ENCODE data around the gene C2CD4D.

Gene C2CD4D

DNA sequence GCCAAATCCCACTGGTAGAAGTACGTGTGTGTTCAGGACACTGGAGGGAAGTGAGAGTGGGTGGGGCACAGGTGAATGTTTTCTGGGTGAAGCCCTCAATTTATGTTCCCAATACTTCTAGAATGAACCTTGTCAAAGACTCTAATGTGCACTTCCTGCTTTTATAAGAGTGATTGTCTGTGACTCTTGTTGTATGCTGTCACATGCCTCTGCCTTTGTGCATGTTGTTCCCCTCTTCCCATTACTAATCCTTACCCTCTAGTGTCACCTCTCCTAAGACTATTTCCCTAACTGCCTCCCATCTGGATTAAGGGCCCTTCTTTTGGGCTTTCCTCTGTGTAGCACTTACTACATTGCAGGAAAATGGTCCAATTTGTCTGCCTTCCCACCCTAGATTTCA, 31.9 kb downstream of the C2CD4D start:
- Histone ChIP-seq H3K4me3 (ENCODE audit: low read depth, low read length) (no peak overlapping the region), H3K9me3 (ENCODE audit: control insufficient read depth, insufficient read depth, low read depth, low read length) (no peaks in the 10 kb centered on the region), H3K36me3 (ENCODE audit: control insufficient read depth in 2 of 2, insufficient read depth in 1 of 2, low read length in 2 of 2) (no peaks in the 10 kb centered on the region), H3K27ac (ENCODE audit: extremely low read depth, low read depth, low read length) (no peak overlapping the region), H3K4me1 (ENCODE audit: control insufficient read depth, insufficient read depth, low read length) (no peaks in the 10 kb centered on the region)
- ChIA-PET CTCF (interaction anchor here (0.9 to 1.6 kb wide), 2 partner anchors 36 to 73 kb away, joined by 3 read pairs; no protein-coding TSS in a partner anchor), POLR2A (no interaction called here)
- no peak for TF ChIP-seq ZNF404 (tag by site-specific recombination; IDR thresholded peaks at IDR 0.05)
- no peak for TF ChIP-seq ZNF707 (tag by site-specific recombination; IDR thresholded peaks at IDR 0.05)
- TF ChIP-seq ZNF701 (tag by site-specific recombination; IDR thresholded peaks at IDR 0.05): no peak
- no peak for TF ChIP-seq ZNF654 (tag by site-specific recombination; IDR thresholded peaks at IDR 0.05; ENCODE audit: low read depth)
- no peak for TF ChIP-seq SCRT2 (tag by site-specific recombination; IDR thresholded peaks at IDR 0.05)
- no peak for TF ChIP-seq ZFP69B (tag by site-specific recombination; IDR thresholded peaks at IDR 0.05)
- TF ChIP-seq REPIN1 (tag by site-specific recombination; IDR thresholded peaks at IDR 0.05; ENCODE audit: low read depth): no peak
- no peak for TF ChIP-seq ZSCAN30 (tag by site-specific recombination; IDR thresholded peaks at IDR 0.05)
- TF ChIP-seq, protein P1, sequence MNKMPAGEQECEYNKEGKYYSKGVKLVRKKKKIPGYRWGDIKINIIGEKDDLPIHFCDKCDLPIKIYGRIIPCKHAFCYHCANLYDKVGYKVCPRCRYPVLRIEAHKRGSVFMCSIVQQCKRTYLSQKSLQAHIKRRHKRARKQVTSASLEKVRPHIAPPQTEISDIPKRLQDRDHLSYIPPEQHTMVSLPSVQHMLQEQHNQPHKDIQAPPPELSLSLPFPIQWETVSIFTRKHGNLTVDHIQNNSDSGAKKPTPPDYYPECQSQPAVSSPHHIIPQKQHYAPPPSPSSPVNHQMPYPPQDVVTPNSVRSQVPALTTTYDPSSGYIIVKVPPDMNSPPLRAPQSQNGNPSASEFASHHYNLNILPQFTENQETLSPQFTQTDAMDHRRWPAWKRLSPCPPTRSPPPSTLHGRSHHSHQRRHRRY (tag by site-specific recombination; IDR thresholded peaks at IDR 0.05): no peak
- TF ChIP-seq, protein P2, sequence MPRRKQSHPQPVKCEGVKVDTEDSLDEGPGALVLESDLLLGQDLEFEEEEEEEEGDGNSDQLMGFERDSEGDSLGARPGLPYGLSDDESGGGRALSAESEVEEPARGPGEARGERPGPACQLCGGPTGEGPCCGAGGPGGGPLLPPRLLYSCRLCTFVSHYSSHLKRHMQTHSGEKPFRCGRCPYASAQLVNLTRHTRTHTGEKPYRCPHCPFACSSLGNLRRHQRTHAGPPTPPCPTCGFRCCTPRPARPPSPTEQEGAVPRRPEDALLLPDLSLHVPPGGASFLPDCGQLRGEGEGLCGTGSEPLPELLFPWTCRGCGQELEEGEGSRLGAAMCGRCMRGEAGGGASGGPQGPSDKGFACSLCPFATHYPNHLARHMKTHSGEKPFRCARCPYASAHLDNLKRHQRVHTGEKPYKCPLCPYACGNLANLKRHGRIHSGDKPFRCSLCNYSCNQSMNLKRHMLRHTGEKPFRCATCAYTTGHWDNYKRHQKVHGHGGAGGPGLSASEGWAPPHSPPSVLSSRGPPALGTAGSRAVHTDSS (tag by site-specific recombination; IDR thresholded peaks at IDR 0.05): no peak
- no peak for TF ChIP-seq ZNF311 (tag by site-specific recombination; IDR thresholded peaks at IDR 0.05; ENCODE audit: borderline replicate concordance)
- TF ChIP-seq MZF1 (tag by site-specific recombination; IDR thresholded peaks at IDR 0.05; ENCODE audit: borderline replicate concordance): no peak
- TF ChIP-seq ZNF664 (tag by site-specific recombination; IDR thresholded peaks at IDR 0.05): no peak
- no peak for TF ChIP-seq ZNF76 (tag by site-specific recombination; IDR thresholded peaks at IDR 0.05; ENCODE audit: borderline replicate concordance, low read depth)
- TF ChIP-seq ZNF777 (tag by site-specific recombination; IDR thresholded peaks at IDR 0.05; ENCODE audit: borderline replicate concordance): no peak
- TF ChIP-seq YY2 (tag by site-specific recombination; IDR thresholded peaks at IDR 0.05): no peak
- TF ChIP-seq, protein P3, sequence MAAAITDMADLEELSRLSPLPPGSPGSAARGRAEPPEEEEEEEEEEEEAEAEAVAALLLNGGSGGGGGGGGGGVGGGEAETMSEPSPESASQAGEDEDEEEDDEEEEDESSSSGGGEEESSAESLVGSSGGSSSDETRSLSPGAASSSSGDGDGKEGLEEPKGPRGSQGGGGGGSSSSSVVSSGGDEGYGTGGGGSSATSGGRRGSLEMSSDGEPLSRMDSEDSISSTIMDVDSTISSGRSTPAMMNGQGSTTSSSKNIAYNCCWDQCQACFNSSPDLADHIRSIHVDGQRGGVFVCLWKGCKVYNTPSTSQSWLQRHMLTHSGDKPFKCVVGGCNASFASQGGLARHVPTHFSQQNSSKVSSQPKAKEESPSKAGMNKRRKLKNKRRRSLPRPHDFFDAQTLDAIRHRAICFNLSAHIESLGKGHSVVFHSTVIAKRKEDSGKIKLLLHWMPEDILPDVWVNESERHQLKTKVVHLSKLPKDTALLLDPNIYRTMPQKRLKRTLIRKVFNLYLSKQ (tag by site-specific recombination; IDR thresholded peaks at IDR 0.05; ENCODE audit: borderline replicate concordance): no peak
- no peak for TF ChIP-seq ZXDB (tag by site-specific recombination; IDR thresholded peaks at IDR 0.05)

DNA sequence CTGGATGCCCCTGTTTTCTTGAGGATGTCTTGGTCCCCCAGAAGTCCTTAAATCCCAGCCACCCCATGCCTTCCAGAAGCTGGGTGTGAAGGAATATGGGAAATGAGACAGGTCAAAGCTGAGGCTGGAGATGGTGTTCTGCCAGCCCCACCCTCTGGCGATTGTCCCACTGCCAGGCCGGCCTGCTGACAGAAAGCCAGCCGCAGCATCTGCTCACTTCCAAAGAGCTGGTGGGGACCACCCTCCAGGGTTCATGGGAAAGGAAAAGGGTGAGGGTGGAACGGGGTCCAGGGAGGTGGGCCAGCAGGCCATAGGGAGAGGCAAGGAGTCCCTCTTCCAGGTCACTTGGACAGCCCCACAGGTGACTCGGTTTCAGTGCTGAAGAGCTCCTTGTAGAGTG, 32.5 kb downstream of the C2CD4D start:
- POLR2A ChIA-PET: no interaction called here
- CTCF ChIA-PET: interaction anchor here (0.5 to 1.6 kb wide), 4 partner anchors 37 to 1536 kb away, joined by 3 to 5 read pairs (median 3); partner anchors contain the start of gene TMOD4
- Histone ChIP-seq H3K4me1 (ENCODE audit: control insufficient read depth, insufficient read depth, low read length) (no peaks in the 10 kb centered on the region), H3K4me3 (ENCODE audit: low read depth, low read length) (no peak overlapping the region), H3K36me3 (ENCODE audit: control insufficient read depth in 2 of 2, insufficient read depth in 1 of 2, low read length in 2 of 2) (no peaks in the 10 kb centered on the region), H3K27ac (ENCODE audit: extremely low read depth, low read depth, low read length) (no peak overlapping the region), H3K9me3 (ENCODE audit: control insufficient read depth, insufficient read depth, low read depth, low read length) (no peaks in the 10 kb centered on the region)
- no peak for TF ChIP-seq WT1 (tag by site-specific recombination; IDR thresholded peaks at IDR 0.05)
- TF ChIP-seq, protein P4, sequence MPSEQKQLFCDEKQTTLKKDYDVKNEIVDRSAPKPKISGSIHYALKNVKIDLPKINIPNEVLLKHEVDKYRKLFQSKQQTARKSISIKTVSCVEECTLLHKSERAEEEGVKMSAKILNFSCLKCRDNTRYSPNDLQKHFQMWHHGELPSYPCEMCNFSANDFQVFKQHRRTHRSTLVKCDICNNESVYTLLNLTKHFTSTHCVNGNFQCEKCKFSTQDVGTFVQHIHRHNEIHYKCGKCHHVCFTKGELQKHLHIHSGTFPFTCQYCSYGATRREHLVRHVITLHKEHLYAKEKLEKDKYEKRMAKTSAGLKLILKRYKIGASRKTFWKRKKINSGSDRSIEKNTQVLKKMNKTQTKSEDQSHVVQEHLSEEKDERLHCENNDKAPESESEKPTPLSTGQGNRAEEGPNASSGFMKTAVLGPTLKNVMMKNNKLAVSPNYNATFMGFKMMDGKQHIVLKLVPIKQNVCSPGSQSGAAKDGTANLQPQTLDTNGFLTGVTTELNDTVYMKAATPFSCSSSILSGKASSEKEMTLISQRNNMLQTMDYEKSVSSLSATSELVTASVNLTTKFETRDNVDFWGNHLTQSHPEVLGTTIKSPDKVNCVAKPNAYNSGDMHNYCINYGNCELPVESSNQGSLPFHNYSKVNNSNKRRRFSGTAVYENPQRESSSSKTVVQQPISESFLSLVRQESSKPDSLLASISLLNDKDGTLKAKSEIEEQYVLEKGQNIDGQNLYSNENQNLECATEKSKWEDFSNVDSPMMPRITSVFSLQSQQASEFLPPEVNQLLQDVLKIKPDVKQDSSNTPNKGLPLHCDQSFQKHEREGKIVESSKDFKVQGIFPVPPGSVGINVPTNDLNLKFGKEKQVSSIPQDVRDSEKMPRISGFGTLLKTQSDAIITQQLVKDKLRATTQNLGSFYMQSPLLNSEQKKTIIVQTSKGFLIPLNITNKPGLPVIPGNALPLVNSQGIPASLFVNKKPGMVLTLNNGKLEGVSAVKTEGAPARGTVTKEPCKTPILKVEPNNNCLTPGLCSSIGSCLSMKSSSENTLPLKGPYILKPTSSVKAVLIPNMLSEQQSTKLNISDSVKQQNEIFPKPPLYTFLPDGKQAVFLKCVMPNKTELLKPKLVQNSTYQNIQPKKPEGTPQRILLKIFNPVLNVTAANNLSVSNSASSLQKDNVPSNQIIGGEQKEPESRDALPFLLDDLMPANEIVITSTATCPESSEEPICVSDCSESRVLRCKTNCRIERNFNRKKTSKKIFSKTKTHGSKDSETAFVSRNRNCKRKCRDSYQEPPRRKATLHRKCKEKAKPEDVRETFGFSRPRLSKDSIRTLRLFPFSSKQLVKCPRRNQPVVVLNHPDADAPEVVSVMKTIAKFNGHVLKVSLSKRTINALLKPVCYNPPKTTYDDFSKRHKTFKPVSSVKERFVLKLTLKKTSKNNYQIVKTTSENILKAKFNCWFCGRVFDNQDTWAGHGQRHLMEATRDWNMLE (tag by site-specific recombination; conservative IDR thresholded peaks at IDR 0.05; ENCODE audit: low read depth): no peak
- TF ChIP-seq ZNF585B (tag by site-specific recombination; IDR thresholded peaks at IDR 0.05): no peak
- no peak for TF ChIP-seq MEIS1 (CRISPR knock-in tag; IDR thresholded peaks at IDR 0.05; ENCODE audit: borderline replicate concordance)
- no peak for TF ChIP-seq KLF1 (tag by site-specific recombination; IDR thresholded peaks at IDR 0.05)
- TF ChIP-seq, protein P5, sequence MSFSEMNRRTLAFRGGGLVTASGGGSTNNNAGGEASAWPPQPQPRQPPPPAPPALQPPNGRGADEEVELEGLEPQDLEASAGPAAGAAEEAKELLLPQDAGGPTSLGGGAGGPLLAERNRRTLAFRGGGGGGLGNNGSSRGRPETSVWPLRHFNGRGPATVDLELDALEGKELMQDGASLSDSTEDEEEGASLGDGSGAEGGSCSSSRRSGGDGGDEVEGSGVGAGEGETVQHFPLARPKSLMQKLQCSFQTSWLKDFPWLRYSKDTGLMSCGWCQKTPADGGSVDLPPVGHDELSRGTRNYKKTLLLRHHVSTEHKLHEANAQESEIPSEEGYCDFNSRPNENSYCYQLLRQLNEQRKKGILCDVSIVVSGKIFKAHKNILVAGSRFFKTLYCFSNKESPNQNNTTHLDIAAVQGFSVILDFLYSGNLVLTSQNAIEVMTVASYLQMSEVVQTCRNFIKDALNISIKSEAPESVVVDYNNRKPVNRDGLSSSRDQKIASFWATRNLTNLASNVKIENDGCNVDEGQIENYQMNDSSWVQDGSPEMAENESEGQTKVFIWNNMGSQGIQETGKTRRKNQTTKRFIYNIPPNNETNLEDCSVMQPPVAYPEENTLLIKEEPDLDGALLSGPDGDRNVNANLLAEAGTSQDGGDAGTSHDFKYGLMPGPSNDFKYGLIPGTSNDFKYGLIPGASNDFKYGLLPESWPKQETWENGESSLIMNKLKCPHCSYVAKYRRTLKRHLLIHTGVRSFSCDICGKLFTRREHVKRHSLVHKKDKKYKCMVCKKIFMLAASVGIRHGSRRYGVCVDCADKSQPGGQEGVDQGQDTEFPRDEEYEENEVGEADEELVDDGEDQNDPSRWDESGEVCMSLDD (tag by site-specific recombination; IDR thresholded peaks at IDR 0.05): no peak
- TF ChIP-seq GLIS2 (tag by site-specific recombination; IDR thresholded peaks at IDR 0.05): no peak

Measured in HEK293 (cell line).